Posterior cingulate gyrus (tissue), 11 donors: Measurements from ENCODE around the gene INTS6.

ENCODE experiments used
- DNase-seq, 10 donors: peaks; one replicate each; pipeline versions ENCODE4 v3.0.0 to v3.0.0-alpha.2; 2020 to 2021; ENCODE audit warnings: mixed read lengths in 3 of 10
- intact Hi-C: fragments of 100-400 bp; cut with DNase I; formaldehyde crosslinking; loops from one replicate; pipeline ENCODE4 v1.15.1; 2023

Gene INTS6

GRCh38 chr13:51357928-51358595 lies 94.8 kb downstream of the INTS6 start:
- intact Hi-C loops = no loop called here
- no peak for DNase-seq

GRCh38 chr13:51355217-51355616 lies 97.6 kb downstream of the INTS6 start:
- intact Hi-C loops = no loop called here
- no peak for DNase-seq

- intact Hi-C loops = no loop called here
- no peak for DNase-seq
Observed at GRCh38 chr13:51349016-51349415, 103.8 kb downstream of the INTS6 start.

GRCh38 chr13:51348069-51348967 lies 104.5 kb downstream of the INTS6 start:
- intact Hi-C loops = no loop called here
- DNase-seq = no peak

- DNase-seq = no peak
- intact Hi-C loops = no loop called here
Observed at GRCh38 chr13:51347099-51347498, 105.7 kb downstream of the INTS6 start.

GRCh38 chr13:51346397-51346796 lies 106.4 kb downstream of the INTS6 start:
- intact Hi-C loops = no loop called here

GRCh38 chr13:51343475-51343874 lies 109.4 kb downstream of the INTS6 start:
- DNase-seq = no peak
- intact Hi-C loops = no loop called here

More at GRCh38 chr13:51346397-51346796, 106.4 kb downstream of the INTS6 start:
- DNase-seq = no peak

- intact Hi-C loops = no loop called here
- no peak for DNase-seq
Observed at GRCh38 chr13:51342706-51343105, 110.1 kb downstream of the INTS6 start.

- no peak for DNase-seq
- intact Hi-C loops = no loop called here
Observed at GRCh38 chr13:51341791-51342190, 111.0 kb downstream of the INTS6 start.

- no peak for DNase-seq
- intact Hi-C loops = no loop called here
Observed at GRCh38 chr13:51341232-51341631, 111.6 kb downstream of the INTS6 start.

- no peak for DNase-seq
- intact Hi-C loops = no loop called here
Observed at GRCh38 chr13:51339952-51340732, 112.7 kb downstream of the INTS6 start.

- DNase-seq = no peak
- intact Hi-C loops = no loop called here
Observed at GRCh38 chr13:51339354-51339753, 113.5 kb downstream of the INTS6 start, which contains the start of gene SERPINE3. Gene SERPINE3, plus strand, starts transcription at chr13:51339691. Its CDS starts 1,401 bp downstream, at chr13:51341092.

- intact Hi-C loops = no loop called here
- DNase-seq = no peak
Observed at GRCh38 chr13:51336746-51337145, 116.1 kb downstream of the INTS6 start.

- intact Hi-C loops = no loop called here
- no peak for DNase-seq
Observed at GRCh38 chr13:51333826-51334225, 119.0 kb downstream of the INTS6 start.

- intact Hi-C loops = no loop called here
- no peak for DNase-seq
Observed at GRCh38 chr13:51333421-51333820, 119.4 kb downstream of the INTS6 start.

- DNase-seq = no peak
- intact Hi-C loops = no loop called here
Observed at GRCh38 chr13:51332566-51333361, 120.1 kb downstream of the INTS6 start.

GRCh38 chr13:51331354-51331861 lies 121.4 kb downstream of the INTS6 start:
- DNase-seq = no peak
- intact Hi-C loops = no loop called here

GRCh38 chr13:51330791-51331190 lies 122.0 kb downstream of the INTS6 start:
- peak in 2 of 10 donors; percentile 16 to 54 for DNase-seq
- intact Hi-C loops = no loop called here

GRCh38 chr13:51329606-51330005 lies 123.2 kb downstream of the INTS6 start:
- intact Hi-C loops = no loop called here
- no peak for DNase-seq

GRCh38 chr13:51328488-51328887 lies 124.3 kb downstream of the INTS6 start:
- peak in 1 of 10 donors; percentile 66 for DNase-seq
- intact Hi-C loops = no loop called here
